Measurements from ENCODE around the gene KNOP1. TPM values are rescaled to one million over a fixed set of nuclear protein-coding genes. Genes with fewer than 3 reads are reported as not detected.

The KNOP1 gene
- total RNA-seq, 6 experiments from 2014 or later, result 3.4 to 9.4 (median 7.3) TPM

- Histone ChIP-seq H3K27me3 (no peaks in the 10 kb centered on the region), H3K36me3 (peaks cover 0 to 14% (median 6%) of the 10 kb centered on the region in 4 donors), H3K9me3 (no peaks in the 10 kb centered on the region), H3K4me1 (no peaks in the 10 kb centered on the region), H3K4me3 (no peak overlapping the region), H3K27ac (no peak overlapping the region)
- intact Hi-C loops (cut with DNase I), result no loop called here
- DNase-seq, result no peak
- WGBS (ENCODE audit: insufficient coverage, low coverage, low lambda C conversion rate, missing lambda C conversion rate), result 93% methylated on average over 18 of the region's 22 CpGs
- no peak for ATAC-seq
- no peak for TF ChIP-seq CTCF (IDR thresholded peaks at IDR 0.05)
These were observed 10.3 kb downstream of the KNOP1 start for GRCh38 chr16:19707569-19708295.

GRCh38 chr16:19706846-19707245 lies 11.2 kb downstream of the KNOP1 start:
- TF ChIP-seq POLR2A (IDR thresholded peaks at IDR 0.05) (no peak), CTCF (IDR thresholded peaks at IDR 0.05) (no peak)
- 98% methylated on average over 6 of the region's 15 CpGs for WGBS (ENCODE audit: insufficient coverage, low coverage, low lambda C conversion rate, missing lambda C conversion rate)
- Histone ChIP-seq H3K27ac (no peak overlapping the region), H3K4me1 (no peaks in the 10 kb centered on the region), H3K36me3 (peaks cover 0 to 18% (median 6%) of the 10 kb centered on the region in 4 donors), H3K27me3 (no peaks in the 10 kb centered on the region), H3K4me3 (no peak overlapping the region), H3K9me3 (no peaks in the 10 kb centered on the region)
- no peak for ATAC-seq
- no peak for DNase-seq
- intact Hi-C loops (cut with DNase I), result no loop called here

- Histone ChIP-seq H3K4me1 (peaks cover 0 to under 1% (median 0%) of the 10 kb centered on the region in 4 donors), H3K36me3 (peaks cover 0 to 18% (median 6%) of the 10 kb centered on the region in 4 donors), H3K9me3 (no peaks in the 10 kb centered on the region), H3K27me3 (no peaks in the 10 kb centered on the region), H3K27ac (no peak overlapping the region), H3K4me3 (no peak overlapping the region)
- peak in 2 of 4 donors; percentile 17 to 42 for ATAC-seq
- intact Hi-C loops (cut with DNase I), result no loop called here
- 59% methylated on average over 5 of the region's 5 CpGs for WGBS (ENCODE audit: insufficient coverage, low coverage, low lambda C conversion rate, missing lambda C conversion rate)
- no peak for TF ChIP-seq CTCF (IDR thresholded peaks at IDR 0.05)
- TF ChIP-seq POLR2A (IDR thresholded peaks at IDR 0.05), result no peak
- DNase-seq, result no peak
These were observed 12.2 kb downstream of the KNOP1 start for GRCh38 chr16:19705843-19706242.

GRCh38 chr16:19705146-19705501 lies 12.9 kb downstream of the KNOP1 start:
- ATAC-seq, result no peak
- WGBS (ENCODE audit: insufficient coverage, low coverage, low lambda C conversion rate, missing lambda C conversion rate), result 94% methylated on average over 5 of the region's 8 CpGs
- intact Hi-C loops (cut with DNase I), result no loop called here
- Histone ChIP-seq H3K4me3 (no peak overlapping the region), H3K4me1 (peaks cover 0 to 8% (median 2%) of the 10 kb centered on the region in 4 donors), H3K27ac (no peak overlapping the region), H3K27me3 (no peaks in the 10 kb centered on the region), H3K36me3 (peaks cover 0 to 18% (median 6%) of the 10 kb centered on the region in 4 donors), H3K9me3 (no peaks in the 10 kb centered on the region)
- no peak for TF ChIP-seq POLR2A (IDR thresholded peaks at IDR 0.05)
- no peak for TF ChIP-seq CTCF (IDR thresholded peaks at IDR 0.05)
- no peak for DNase-seq

Data from right lobe of liver (tissue), 6 donors.